ENCODE data around the gene TRIM65.
A peak's percentile ranks its signal among the peaks of the same experiment; 100 is the strongest.

Gene TRIM65

DNA sequence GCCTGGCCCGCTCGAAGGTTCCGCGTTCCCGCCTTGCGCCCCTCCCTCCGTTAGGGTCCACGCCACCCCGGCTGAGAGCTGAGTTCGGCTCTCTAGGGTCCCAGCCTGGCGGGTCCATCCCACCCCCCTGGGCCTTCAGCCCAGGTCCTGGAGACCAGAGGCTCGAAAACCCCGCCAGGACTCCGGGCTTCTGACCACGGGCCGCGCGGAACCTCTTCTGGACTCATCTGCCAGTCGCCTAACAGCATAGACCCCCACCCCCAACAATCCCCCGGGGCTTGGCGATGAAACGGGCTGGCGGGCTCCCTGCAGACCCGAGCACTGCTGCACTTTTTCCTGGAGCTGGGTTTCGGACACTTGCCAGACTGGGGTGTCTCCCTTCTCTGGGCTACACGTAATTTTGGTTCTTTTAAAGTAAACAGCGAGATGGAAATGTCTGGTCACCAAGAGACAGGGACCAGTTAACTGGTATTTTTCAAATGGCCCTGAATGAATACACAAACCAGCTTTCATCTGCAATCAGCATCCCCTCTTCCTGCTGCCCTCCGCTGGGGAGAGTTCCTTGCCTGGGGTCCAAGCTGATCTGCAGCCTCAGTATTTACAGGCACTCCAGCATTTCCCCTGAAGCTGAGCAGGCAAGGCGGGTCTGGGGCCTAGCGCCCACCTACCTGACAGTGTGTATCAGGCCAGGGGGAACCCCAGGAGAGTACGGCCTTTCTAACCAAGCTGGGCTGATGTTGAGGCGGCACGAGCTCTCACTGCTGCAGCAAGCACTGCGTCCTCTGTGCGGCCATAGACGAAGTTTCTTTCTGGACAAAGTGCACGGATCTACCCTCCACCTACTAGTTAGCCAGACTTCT lies 639 bp upstream of the TRIM65 start:
- H3K4me3 ChIP-seq (ENCODE audit: low read depth, low read length), result peak overlapping the region; percentile 84
- ChIA-PET POLR2A (interaction anchor here (0.5 to 2.9 kb wide), 8 partner anchors 10 to 473 kb away, joined by 3 to 8 read pairs (median 5); partner anchors contain the start of gene TRIM47), CTCF (interaction anchor here (0.7 to 4.7 kb wide), 14 partner anchors 7 to 147 kb away, joined by 3 to 32 read pairs (median 8); partner anchors contain the start of genes CDK3, GALK1, MRPL38 and TRIM47)
- DNase-seq (ENCODE audit: low read depth, low spot score), result no peak
- TF ChIP-seq, protein P1, sequence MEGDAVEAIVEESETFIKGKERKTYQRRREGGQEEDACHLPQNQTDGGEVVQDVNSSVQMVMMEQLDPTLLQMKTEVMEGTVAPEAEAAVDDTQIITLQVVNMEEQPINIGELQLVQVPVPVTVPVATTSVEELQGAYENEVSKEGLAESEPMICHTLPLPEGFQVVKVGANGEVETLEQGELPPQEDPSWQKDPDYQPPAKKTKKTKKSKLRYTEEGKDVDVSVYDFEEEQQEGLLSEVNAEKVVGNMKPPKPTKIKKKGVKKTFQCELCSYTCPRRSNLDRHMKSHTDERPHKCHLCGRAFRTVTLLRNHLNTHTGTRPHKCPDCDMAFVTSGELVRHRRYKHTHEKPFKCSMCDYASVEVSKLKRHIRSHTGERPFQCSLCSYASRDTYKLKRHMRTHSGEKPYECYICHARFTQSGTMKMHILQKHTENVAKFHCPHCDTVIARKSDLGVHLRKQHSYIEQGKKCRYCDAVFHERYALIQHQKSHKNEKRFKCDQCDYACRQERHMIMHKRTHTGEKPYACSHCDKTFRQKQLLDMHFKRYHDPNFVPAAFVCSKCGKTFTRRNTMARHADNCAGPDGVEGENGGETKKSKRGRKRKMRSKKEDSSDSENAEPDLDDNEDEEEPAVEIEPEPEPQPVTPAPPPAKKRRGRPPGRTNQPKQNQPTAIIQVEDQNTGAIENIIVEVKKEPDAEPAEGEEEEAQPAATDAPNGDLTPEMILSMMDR (IDR thresholded peaks at IDR 0.05; ENCODE audit: insufficient read depth, low read length, missing control alignments), result no peak

DNA sequence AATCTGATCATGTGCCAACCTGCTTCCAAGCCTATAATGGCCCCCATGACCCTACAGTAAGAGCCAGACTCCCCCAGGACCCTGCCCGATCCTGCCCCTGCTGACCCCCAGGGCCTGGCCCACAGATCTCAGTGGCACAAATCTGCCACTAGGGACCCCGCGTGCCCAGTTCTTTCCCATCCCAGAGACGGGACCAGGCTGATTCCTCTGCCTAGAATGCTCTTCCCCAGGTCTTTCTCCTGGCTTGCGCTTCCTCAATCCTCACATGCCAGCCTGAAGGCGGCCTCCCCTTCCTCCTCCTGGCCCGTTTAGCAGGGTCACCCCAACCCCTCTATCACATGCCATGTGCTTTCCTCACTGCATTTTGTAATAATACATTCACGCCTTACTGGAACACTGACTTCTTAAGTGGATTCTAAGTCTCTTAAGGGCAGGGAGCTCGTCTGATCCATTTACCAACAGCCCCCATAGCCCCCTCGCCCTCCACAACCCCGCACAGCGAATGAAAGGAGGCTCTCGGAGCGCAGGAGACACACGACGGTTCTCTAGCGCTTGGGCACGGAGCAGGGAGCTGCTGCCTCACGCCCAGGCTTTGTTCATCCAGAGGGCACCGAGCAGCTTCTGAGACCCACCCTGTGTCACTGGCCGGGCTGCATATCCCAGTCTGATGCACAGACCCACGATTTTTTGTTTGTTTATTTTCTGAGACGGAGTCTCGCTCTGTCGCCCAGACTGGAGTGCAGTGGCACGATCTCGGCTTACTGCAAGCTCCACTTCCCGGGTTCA lies 1.2 kb downstream of the TRIM65 start:
- TF ChIP-seq, protein P1 (IDR thresholded peaks at IDR 0.05; ENCODE audit: insufficient read depth, low read length, missing control alignments), result peak; percentile 48
- no peak for DNase-seq (ENCODE audit: low read depth, low spot score)
- POLR2A ChIA-PET, result interaction anchor here (1.0 to 2.9 kb wide), 4 partner anchors 13 to 115 kb away, joined by 3 to 8 read pairs (median 5); partner anchors contain the start of gene TRIM47
- peak overlapping the region; percentile 62 for H3K4me3 ChIP-seq (ENCODE audit: low read depth, low read length)
- CTCF ChIA-PET, result interaction anchor here (0.6 to 4.7 kb wide), 27 partner anchors 9 to 157 kb away, joined by 3 to 32 read pairs (median 5); partner anchors contain the start of genes GALK1, MRPL38, TRIM47 and UNC13D

DNA sequence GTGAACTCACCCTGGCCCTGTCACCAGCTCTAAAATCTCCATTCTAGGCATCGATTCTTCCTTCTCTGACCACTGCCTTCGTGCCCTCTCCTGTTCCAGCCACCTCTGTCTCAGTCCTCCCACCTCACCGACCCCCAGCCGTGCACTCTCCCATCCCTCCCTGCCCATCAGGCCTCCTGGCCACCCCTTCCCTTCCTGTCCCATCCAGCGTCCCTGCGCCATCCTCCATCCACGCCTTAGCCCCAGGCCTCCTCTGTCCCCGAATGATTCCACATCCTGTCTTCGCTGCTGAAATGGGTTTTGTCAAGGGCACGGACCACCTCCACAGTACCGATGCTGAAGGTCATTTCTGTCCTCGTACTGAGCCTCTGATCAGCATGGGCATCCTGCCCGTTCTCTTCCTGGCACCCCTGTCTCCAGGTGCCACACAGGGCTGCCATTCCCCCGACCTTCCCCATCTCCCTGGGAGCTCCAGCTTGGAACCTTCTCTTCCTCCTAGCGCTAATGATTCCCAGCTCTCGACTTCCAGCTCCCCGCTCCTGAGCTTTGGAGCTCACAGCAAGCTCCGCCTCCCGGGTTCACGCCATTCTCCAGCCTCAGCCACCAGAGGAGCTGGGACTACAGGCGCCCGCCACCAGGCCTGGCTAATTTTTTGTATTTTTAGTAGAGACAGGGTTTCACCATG lies 2.6 kb downstream of the TRIM65 start:
- no peak overlapping the region for H3K4me3 ChIP-seq (ENCODE audit: low read depth, low read length)
- TF ChIP-seq, protein P1 (IDR thresholded peaks at IDR 0.05; ENCODE audit: insufficient read depth, low read length, missing control alignments), result no peak
- CTCF ChIA-PET, result interaction anchor here (0.6 to 6.5 kb wide), 9 partner anchors 10 to 261 kb away, joined by 3 to 32 read pairs (median 4); partner anchors contain the start of genes GALK1, MRPL38, SMIM5 and TRIM47
- POLR2A ChIA-PET, result interaction anchor here (0.8 kb wide), 1 partner anchor 16 kb away, joined by 3 read pairs; the partner anchor contains the start of gene TRIM47
- no peak for DNase-seq (ENCODE audit: low read depth, low spot score)

DNA sequence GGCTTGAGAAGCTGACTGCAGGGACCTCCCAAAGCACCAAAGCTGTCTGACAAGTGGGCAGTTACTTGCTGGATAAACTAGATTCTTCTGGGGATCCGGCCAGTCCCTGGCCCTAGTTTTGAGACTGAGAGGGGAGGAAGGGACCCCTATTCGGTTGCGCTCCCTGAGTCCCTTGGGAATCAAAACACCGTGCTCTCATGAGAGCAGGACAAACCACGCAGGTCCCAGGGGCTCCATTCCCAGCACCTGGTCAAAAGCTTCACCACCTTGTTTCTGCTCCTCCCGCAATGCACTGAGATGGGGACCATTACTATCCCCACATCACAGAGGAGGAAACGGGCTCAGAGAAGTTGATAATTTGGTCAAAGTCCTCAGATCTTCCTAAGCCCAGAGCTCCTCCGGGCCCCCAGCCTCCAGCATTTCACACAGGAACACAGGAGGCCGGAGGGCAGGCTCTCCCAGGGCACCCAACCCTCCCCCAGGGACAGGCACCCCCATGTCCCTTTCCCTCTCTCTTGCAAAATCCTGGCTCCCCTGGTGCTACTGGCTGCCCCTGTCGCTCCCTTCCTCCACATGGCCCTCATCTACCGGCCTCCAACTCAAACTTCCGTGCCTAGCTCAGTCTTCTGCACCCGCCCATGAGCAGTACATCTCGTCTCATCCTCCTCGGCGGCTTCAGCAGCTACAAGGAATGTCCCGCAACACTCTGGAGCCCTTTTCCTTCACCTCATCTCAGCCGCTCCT lies 3.3 kb downstream of the TRIM65 start:
- DNase-seq (ENCODE audit: low read depth, low spot score), result no peak
- TF ChIP-seq, protein P1 (IDR thresholded peaks at IDR 0.05; ENCODE audit: insufficient read depth, low read length, missing control alignments), result no peak
- ChIA-PET POLR2A (interaction anchor here (1.0 kb wide), 1 partner anchor 115 kb away, joined by 3 read pairs; no protein-coding TSS in a partner anchor), CTCF (interaction anchor here (1.0 to 6.5 kb wide), 6 partner anchors 11 to 260 kb away, joined by 3 to 32 read pairs (median 4); partner anchors contain the start of genes GALK1, MRPL38, SMIM5 and TRIM47)
- no peak overlapping the region for H3K4me3 ChIP-seq (ENCODE audit: low read depth, low read length)

- ChIA-PET POLR2A (interaction anchor here (1.0 kb wide), 1 partner anchor 114 kb away, joined by 3 read pairs; no protein-coding TSS in a partner anchor), CTCF (interaction anchor here (0.8 to 6.5 kb wide), 5 partner anchors 12 to 259 kb away, joined by 3 to 32 read pairs (median 4); partner anchors contain the start of genes MRPL38, SMIM5 and TRIM47)
- TF ChIP-seq, protein P1 (IDR thresholded peaks at IDR 0.05; ENCODE audit: insufficient read depth, low read length, missing control alignments), result no peak
- DNase-seq (ENCODE audit: low read depth, low spot score), result no peak
- H3K4me3 ChIP-seq (ENCODE audit: low read depth, low read length), result no peak overlapping the region
These were observed 4.1 kb downstream of the TRIM65 start for GRCh38 chr17:75892556-75893224.
